Panc1 (cell line): ENCODE data around the gene DTX3. TPM values are rescaled to one million over a fixed set of nuclear protein-coding genes. Genes with fewer than 3 reads are reported as not detected.
"Not testable (repeated sequence)": the region's sequence is repeated elsewhere in the genome, so short reads cannot be mapped to it uniquely, and the experiment has no call there.

Experiments used
- ATAC-seq: fragments of 200-7000 bp; cut with Tn5 transposase; 2 replicates; pipeline ENCODE4 v1.9.1; 2020; ENCODE audit warnings: mild to moderate bottlenecking, moderate library complexity
- BruUV-seq: library from RNA; stranded (reverse); fragments of 400-500 nt; replicated peaks from 2 replicates; lab custom pipeline; 2021; lab: Mats Ljungman, UMichigan
- CTCF ChIA-PET: fragments of 300-600 bp; sonication (Branson Sonifier 250); formaldehyde crosslinking; loops from one replicate; lab custom pipeline; 2022; ENCODE audit warnings: antibody characterized with exemption; lab: Charles Lee
- POLR2A ChIA-PET: fragments of 300-600 bp; sonication (Branson Sonifier 250); formaldehyde crosslinking; loops from one replicate; lab custom pipeline; 2022; ENCODE audit warnings: antibody characterized with exemption; lab: Charles Lee
- DNase-seq: peaks from one replicate; pipeline ENCODE4 v3.0.0-alpha.2; 2010; ENCODE audit warnings: low read depth, low spot score
- H3K27ac ChIP-seq: 2 replicates; pipeline ENCODE4 v1.5.1; 2011; ENCODE audit warnings: mild to moderate bottlenecking, low read length, inconsistent platforms
- H3K27me3 ChIP-seq: fragments of 200-500 bp; sonication (Bioruptor generic); 2 replicates; pipeline ENCODE4 v1.6.0; 2014; ENCODE audit warnings: low read length, inconsistent platforms; ENCODE audit not compliant: control insufficient read depth, insufficient read depth
- H3K36me3 ChIP-seq: fragments of 200-500 bp; sonication (Bioruptor generic); 2 replicates; pipeline ENCODE4 v1.5.1; 2014; ENCODE audit warnings: inconsistent platforms, mild to moderate bottlenecking, low read length, moderate library complexity; ENCODE audit not compliant: control insufficient read depth, insufficient read depth
- H3K4me1 ChIP-seq: 2 replicates; pipeline ENCODE4 v1.5.1; 2011; ENCODE audit warnings: inconsistent platforms, mild to moderate bottlenecking, low read length, moderate library complexity; ENCODE audit not compliant: control insufficient read depth, insufficient read depth
- H3K4me3 ChIP-seq, 2 experiments: 2 replicates each; pipeline ENCODE4 v1.5.1; 2011 to 2012; ENCODE audit warnings: low read depth in 2 of 2, low read length in 2 of 2, mild to moderate bottlenecking in 2 of 2, inconsistent platforms in 1 of 2, moderate library complexity in 1 of 2
- H3K9me3 ChIP-seq: fragments of 200-500 bp; sonication (Bioruptor generic); 2 replicates; pipeline ENCODE4 v1.5.1; 2014; ENCODE audit warnings: low read depth, mild to moderate bottlenecking, inconsistent platforms, low read length, moderate library complexity; ENCODE audit not compliant: control insufficient read depth, insufficient read depth
- POLR2AphosphoS5 ChIP-seq: IDR thresholded peaks from 2 replicates; pipeline ENCODE4 v1.6.1; 2012; ENCODE audit warnings: mild to moderate bottlenecking, low read depth, low read length, moderate library complexity
- REST ChIP-seq, 2 experiments: IDR thresholded peaks; 2 replicates each; pipeline ENCODE4 v1.6.1; 2011 to 2012; ENCODE audit warnings: low read depth in 2 of 2, control low read depth in 1 of 2, low read length in 1 of 2, mild to moderate bottlenecking in 1 of 2, moderate library complexity in 1 of 2; ENCODE audit not compliant: insufficient read depth in 1 of 2
- SIN3A ChIP-seq: IDR thresholded peaks from 2 replicates; pipeline ENCODE4 v1.6.1; 2012; ENCODE audit warnings: low read depth, mild to moderate bottlenecking, low read length, moderate library complexity, borderline replicate concordance; ENCODE audit not compliant: insufficient read depth
- TCF7L2 ChIP-seq: IDR thresholded peaks from 2 replicates; pipeline ENCODE4 v1.6.1; 2011; ENCODE audit warnings: mild to moderate bottlenecking, low read depth, low read length, inconsistent platforms
- in situ Hi-C: cut with HindIII; loops from 2 replicates; pipeline ENCODE4 v1.10.0; 2016; ENCODE audit warnings: low sequenced_read_pairs, low pct_unique_long_range_greater_than_20kb
- intact Hi-C: fragments of 100-400 bp; cut with micrococcal nuclease; formaldehyde crosslinking; loops from one replicate; pipeline ENCODE4 v1.10.0; 2022; ENCODE audit not compliant: unreplicated experiment
- total RNA-seq: library from RNA; stranded (reverse); gene quantifications from one replicate; pipeline ENCODE4 v1.2.1, GENCODE V29; 2021; ENCODE audit not compliant: unreplicated experiment
- TF ChIP-seq, protein P1 (sequence below): fragments of 450-650 bp; IDR thresholded peaks from 2 replicates; pipeline ENCODE4 v1.5.1; 2017; ENCODE audit warnings: mild to moderate bottlenecking

DTX3 gene
- total RNA-seq, 1 experiment from 2014 or later = 37.8 TPM

GRCh38 chr12:57616383-57617101 is 11.9 kb downstream of the DTX3 start:
- POLR2A ChIA-PET = interaction anchor here (0.6 kb wide), 1 partner anchor 82 kb away, joined by 5 read pairs; no protein-coding TSS in a partner anchor
- DNase-seq = no peak
- Histone ChIP-seq H3K9me3 (no peaks in the 10 kb centered on the region), H3K27ac (no peak overlapping the region), H3K4me3 (no peak overlapping the region), H3K27me3 (no peaks in the 10 kb centered on the region), H3K4me1 (peaks cover 4% of the 10 kb centered on the region), H3K36me3 (no peaks in the 10 kb centered on the region)
- CTCF ChIA-PET = no interaction called here
- BruUV-seq = no TSS peak
- ATAC-seq = no peak
- intact Hi-C loops (no loop called here), in situ Hi-C loops (no loop called here)
- TF ChIP-seq SIN3A = no peak
- TF ChIP-seq, protein P1, sequence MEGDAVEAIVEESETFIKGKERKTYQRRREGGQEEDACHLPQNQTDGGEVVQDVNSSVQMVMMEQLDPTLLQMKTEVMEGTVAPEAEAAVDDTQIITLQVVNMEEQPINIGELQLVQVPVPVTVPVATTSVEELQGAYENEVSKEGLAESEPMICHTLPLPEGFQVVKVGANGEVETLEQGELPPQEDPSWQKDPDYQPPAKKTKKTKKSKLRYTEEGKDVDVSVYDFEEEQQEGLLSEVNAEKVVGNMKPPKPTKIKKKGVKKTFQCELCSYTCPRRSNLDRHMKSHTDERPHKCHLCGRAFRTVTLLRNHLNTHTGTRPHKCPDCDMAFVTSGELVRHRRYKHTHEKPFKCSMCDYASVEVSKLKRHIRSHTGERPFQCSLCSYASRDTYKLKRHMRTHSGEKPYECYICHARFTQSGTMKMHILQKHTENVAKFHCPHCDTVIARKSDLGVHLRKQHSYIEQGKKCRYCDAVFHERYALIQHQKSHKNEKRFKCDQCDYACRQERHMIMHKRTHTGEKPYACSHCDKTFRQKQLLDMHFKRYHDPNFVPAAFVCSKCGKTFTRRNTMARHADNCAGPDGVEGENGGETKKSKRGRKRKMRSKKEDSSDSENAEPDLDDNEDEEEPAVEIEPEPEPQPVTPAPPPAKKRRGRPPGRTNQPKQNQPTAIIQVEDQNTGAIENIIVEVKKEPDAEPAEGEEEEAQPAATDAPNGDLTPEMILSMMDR = no peak
- no peak for TF ChIP-seq POLR2AphosphoS5
- no peak for TF ChIP-seq REST (IDR thresholded peaks at IDR 0.05; ENCODE audit: insufficient read depth in 1 of 2, low read depth in 2 of 2, low read length in 1 of 2)
- no peak for TF ChIP-seq TCF7L2

GRCh38 chr12:57617942-57618341 is 13.3 kb downstream of the DTX3 start:
- H3K27me3 ChIP-seq = no peaks in the 10 kb centered on the region
- BruUV-seq = no TSS peak
- POLR2A ChIA-PET = no interaction called here
- H3K4me3 ChIP-seq = no peak overlapping the region
- in situ Hi-C loops = no loop called here
- ATAC-seq = no peak
- intact Hi-C loops = no loop called here
- H3K9me3 ChIP-seq = no peaks in the 10 kb centered on the region
- no peak overlapping the region for H3K27ac ChIP-seq
- TF ChIP-seq TCF7L2 (no peak), POLR2AphosphoS5 (no peak), REST (IDR thresholded peaks at IDR 0.05; ENCODE audit: insufficient read depth in 1 of 2, low read depth in 2 of 2, low read length in 1 of 2) (no peak), SIN3A (no peak)
- TF ChIP-seq, protein P1 = no peak
- peaks cover 13% of the 10 kb centered on the region for H3K4me1 ChIP-seq
- CTCF ChIA-PET = no interaction called here
- H3K36me3 ChIP-seq = no peaks in the 10 kb centered on the region
- no peak for DNase-seq

DNA sequence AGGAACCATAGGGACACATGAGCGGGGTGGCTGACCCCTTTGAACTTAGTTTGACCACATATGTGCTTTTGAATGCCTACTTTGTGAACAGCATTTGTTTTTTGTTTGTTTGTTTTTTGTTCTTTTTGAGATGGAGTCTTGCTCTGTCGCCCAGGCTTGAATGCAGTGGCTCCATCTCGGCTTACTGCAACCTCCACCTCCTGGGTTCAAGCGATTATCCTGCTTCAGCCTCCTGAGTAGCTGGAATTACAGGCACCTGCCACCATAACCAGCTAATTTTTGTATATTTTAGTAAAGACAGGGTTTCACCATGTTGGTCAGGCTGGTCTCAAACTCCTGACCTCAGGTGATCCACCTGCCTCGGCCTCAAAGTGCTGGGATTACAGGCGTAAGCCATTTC is 13.8 kb downstream of the DTX3 start:
- not testable (repeated sequence) for H3K27me3 ChIP-seq

More for the DNA sequence above, 13.8 kb downstream of the DTX3 start:
- CTCF ChIA-PET, intact Hi-C loops, H3K4me3 ChIP-seq, ATAC-seq, POLR2A ChIA-PET, H3K9me3 ChIP-seq, BruUV-seq, H3K27ac ChIP-seq, in situ Hi-C loops, H3K36me3 ChIP-seq, DNase-seq: not testable (repeated sequence)
- peaks cover 13% of the 10 kb centered on the region for H3K4me1 ChIP-seq
